GM19467 (cell line): Measurements from ENCODE around the gene TMEM108.
A peak's percentile ranks its signal among the peaks of the same experiment; 100 is the strongest.

ENCODE experiments used
- ATAC-seq: cut with Tn5 transposase; IDR thresholded peaks from one replicate; pipeline ENCODE4 v1.9.1; 2021; ENCODE audit warnings: mild to moderate bottlenecking, moderate library complexity; ENCODE audit not compliant: unreplicated experiment

The TMEM108 gene

GRCh38 chr3:133113927-133114597 is 75.9 kb downstream of the TMEM108 start:
- ATAC-seq: no peak

- no peak for ATAC-seq
Measured at GRCh38 chr3:133115176-133115575, 77.0 kb downstream of the TMEM108 start.

GRCh38 chr3:133117342-133117741 is 79.2 kb downstream of the TMEM108 start:
- ATAC-seq: no peak

GRCh38 chr3:133119176-133119575 is 81.0 kb downstream of the TMEM108 start:
- no peak for ATAC-seq

- no peak for ATAC-seq
Measured at GRCh38 chr3:133121450-133121849, 83.3 kb downstream of the TMEM108 start.

GRCh38 chr3:133123636-133124035 is 85.4 kb downstream of the TMEM108 start:
- no peak for ATAC-seq

- ATAC-seq: no peak
Measured at GRCh38 chr3:133124511-133124910, 86.3 kb downstream of the TMEM108 start.

GRCh38 chr3:133125171-133125570 is 87.0 kb downstream of the TMEM108 start:
- ATAC-seq: no peak

GRCh38 chr3:133125802-133126201 is 87.6 kb downstream of the TMEM108 start:
- no peak for ATAC-seq

- ATAC-seq: no peak
Measured at GRCh38 chr3:133127381-133127780, 89.2 kb downstream of the TMEM108 start.

- no peak for ATAC-seq
Measured at GRCh38 chr3:133130168-133130567, 92.0 kb downstream of the TMEM108 start.

GRCh38 chr3:133135306-133135705 is 97.1 kb downstream of the TMEM108 start:
- no peak for ATAC-seq

- peak; percentile 55 for ATAC-seq
Measured at GRCh38 chr3:133136114-133137041, 98.2 kb downstream of the TMEM108 start.

GRCh38 chr3:133137042-133137996 is 99.1 kb downstream of the TMEM108 start:
- no peak for ATAC-seq

- ATAC-seq: peak; percentile 76
Measured at GRCh38 chr3:133138017-133138416, 99.8 kb downstream of the TMEM108 start.

GRCh38 chr3:133152056-133152455 is 113.9 kb downstream of the TMEM108 start:
- ATAC-seq: no peak

- no peak for ATAC-seq
Measured at GRCh38 chr3:133152681-133153220, 114.6 kb downstream of the TMEM108 start.

- ATAC-seq: no peak
Measured at GRCh38 chr3:133153382-133153781, 115.2 kb downstream of the TMEM108 start.

GRCh38 chr3:133157716-133158115 is 119.5 kb downstream of the TMEM108 start:
- no peak for ATAC-seq

- no peak for ATAC-seq
Measured at GRCh38 chr3:133158686-133159085, 120.5 kb downstream of the TMEM108 start.
